ENCODE measurements around the gene ADORA3.

DNA sequence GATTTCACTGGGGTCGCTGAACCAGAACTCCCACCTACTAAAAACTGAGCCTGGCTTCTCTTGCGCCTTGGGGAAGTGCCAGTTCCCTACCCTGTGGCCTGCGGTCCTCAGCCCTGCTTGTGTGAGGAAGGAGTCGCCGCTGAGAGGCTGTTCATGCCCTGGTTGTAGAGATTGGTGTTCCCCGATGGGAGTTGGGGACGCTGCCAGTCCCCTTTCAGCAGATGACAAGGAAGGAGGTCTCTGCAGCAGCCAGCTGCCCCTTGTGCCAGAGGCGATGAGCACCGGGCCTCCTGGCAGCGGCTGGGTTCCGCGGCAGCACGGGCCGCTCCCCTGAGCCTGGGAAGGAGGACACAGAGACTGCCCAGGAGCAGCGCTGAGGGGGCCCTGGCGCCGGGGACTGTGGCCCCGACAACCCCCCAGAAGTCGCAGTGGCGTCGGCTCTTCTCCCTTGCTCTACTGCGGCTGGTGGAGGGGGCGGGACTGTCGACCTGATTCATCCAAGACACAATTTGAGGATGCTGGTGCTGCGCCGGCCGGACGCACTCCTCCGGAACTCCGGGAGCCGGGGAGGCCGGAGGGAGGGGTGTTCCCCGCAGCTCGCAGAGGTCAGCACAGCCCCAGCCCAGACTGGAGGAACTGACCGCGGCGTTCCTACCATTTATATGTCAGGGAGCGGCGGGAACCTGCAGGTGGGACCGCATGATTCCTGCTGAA is 12.0 kb upstream of the ADORA3 start:
- no peak for TF ChIP-seq SIN3A (IDR thresholded peaks at IDR 0.05; ENCODE audit: borderline replicate concordance, insufficient read depth, low read depth, low read length)
- TF ChIP-seq POLR2AphosphoS5 (IDR thresholded peaks at IDR 0.05; ENCODE audit: low read depth, low read length): no peak
- TF ChIP-seq, protein P1, sequence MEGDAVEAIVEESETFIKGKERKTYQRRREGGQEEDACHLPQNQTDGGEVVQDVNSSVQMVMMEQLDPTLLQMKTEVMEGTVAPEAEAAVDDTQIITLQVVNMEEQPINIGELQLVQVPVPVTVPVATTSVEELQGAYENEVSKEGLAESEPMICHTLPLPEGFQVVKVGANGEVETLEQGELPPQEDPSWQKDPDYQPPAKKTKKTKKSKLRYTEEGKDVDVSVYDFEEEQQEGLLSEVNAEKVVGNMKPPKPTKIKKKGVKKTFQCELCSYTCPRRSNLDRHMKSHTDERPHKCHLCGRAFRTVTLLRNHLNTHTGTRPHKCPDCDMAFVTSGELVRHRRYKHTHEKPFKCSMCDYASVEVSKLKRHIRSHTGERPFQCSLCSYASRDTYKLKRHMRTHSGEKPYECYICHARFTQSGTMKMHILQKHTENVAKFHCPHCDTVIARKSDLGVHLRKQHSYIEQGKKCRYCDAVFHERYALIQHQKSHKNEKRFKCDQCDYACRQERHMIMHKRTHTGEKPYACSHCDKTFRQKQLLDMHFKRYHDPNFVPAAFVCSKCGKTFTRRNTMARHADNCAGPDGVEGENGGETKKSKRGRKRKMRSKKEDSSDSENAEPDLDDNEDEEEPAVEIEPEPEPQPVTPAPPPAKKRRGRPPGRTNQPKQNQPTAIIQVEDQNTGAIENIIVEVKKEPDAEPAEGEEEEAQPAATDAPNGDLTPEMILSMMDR (IDR thresholded peaks at IDR 0.05): no peak

All from Panc1 (cell line).